Type B pancreatic cell (in vitro differentiated cells): Measurements from ENCODE around the gene NFE2L2. TPM values are rescaled to one million over a fixed set of nuclear protein-coding genes. Genes with fewer than 3 reads are reported as not detected.
"Not testable (repeated sequence)": the region's sequence is repeated elsewhere in the genome, so short reads cannot be mapped to it uniquely, and the experiment has no call there.

Source experiments
- DNase-seq: peaks from one replicate; pipeline ENCODE4 v3.0.0; 2021; ENCODE audit warnings: mixed read lengths; ENCODE audit not compliant: unreplicated experiment; ENCODE audit errors: extremely low spot score
- H3K27ac Mint-ChIP-seq: 2 replicates; pipeline ENCODE4 v1.8.0; 2021; ENCODE audit warnings: mild to moderate bottlenecking, mixed read lengths
- H3K27me3 Mint-ChIP-seq: 2 replicates; pipeline ENCODE4 v1.8.0; 2021; ENCODE audit warnings: mixed read lengths
- H3K36me3 Mint-ChIP-seq: 2 replicates; pipeline ENCODE4 v1.8.0; 2021; ENCODE audit warnings: mixed read lengths
- H3K4me1 Mint-ChIP-seq: one replicate; pipeline ENCODE4 v1.8.0; 2021; ENCODE audit warnings: mixed read lengths; ENCODE audit not compliant: unreplicated experiment
- H3K4me3 Mint-ChIP-seq: 2 replicates; pipeline ENCODE4 v1.8.0; 2021; ENCODE audit warnings: mild to moderate bottlenecking, mixed read lengths
- H3K9me3 Mint-ChIP-seq: 2 replicates; pipeline ENCODE4 v1.8.0; 2021; ENCODE audit warnings: mixed read lengths
- long read RNA-seq: library from polyadenylated mRNA; unstranded; transcript quantifications from one replicate; pipeline ENCODE4 v2.0.0, GENCODE V29; 2020
- total RNA-seq: library from RNA; stranded (reverse); gene quantifications from 2 replicates; pipeline ENCODE4 v1.2.1, GENCODE V29; 2021; ENCODE audit warnings: low replicate concordance
- TF ChIP-seq, protein P1 (sequence below): fragments of 200-600 bp; sonication (generic); conservative IDR thresholded peaks from 2 replicates; pipeline ENCODE4 v1.5.0; 2021; ENCODE audit warnings: antibody characterized with exemption, mild to moderate bottlenecking

NFE2L2 gene
- 74.7 and 95.0 TPM in 2 replicates for total RNA-seq
- long read RNA-seq, transcript NFE2L2-201 (5 exons, 2,853 nt) = minor isoform, 31 of 189 reads
- long read RNA-seq, transcript NFE2L2-202 (5 exons, 2,651 nt) = major isoform, 110 of 189 reads
- long read RNA-seq, partial matches to known transcripts = 35 of 189 reads
- long read RNA-seq, other reads (novel, unspliced or antisense) = 13 of 189 reads

DNA sequence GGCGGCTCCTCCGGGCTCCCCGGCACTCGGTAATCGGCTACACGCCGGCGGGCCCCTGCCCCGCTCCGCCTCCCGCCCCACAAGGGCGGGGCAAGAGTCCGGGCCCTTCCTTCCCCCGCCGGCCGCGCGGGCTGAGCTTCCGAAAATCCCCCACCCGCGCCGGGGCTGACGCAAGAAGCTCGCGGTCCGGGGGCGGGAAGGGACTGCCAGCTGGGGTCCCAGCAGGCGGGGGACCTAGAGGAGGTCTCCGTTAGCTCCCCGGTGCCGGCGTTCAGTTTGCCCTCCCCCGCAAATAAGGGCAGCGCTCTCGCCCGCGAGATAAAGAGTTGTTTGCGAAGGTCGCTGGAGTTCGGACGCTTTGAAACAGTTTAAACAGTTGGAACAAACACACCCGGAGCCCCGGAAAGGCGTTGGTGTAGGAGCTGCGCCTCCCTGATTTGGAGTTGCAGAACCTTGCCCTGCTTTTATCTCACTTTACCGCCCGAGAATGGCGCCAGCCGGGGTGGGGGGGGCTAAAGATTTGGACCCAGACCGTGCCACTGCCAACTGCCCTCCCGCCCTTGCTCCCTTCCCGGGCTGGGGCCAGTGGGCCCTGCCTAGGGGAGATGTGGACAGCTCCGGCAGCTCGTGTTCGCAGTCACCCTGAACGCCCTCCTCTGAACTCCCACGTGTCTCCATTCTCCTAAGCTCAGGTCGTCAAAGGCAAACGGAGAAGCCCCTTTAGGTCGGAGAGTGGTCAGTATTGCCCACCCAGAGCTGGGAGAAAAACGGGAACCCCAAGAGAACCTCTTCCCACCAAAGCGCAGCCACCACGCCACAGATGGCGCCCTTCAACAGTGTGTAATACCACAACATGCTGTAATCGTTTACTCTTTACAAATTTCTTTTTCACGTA, at the start of gene NFE2L2:
NFE2L2 (minus strand) TSS at position 35 of the 895 bp plus-strand sequence. CDS start 151 bp downstream, outside the sequence.
- Mint-ChIP-seq H3K27ac (peak within 1 kb of the TSS; percentile 99), H3K9me3 (no peaks in the 10 kb centered on the region), H3K4me1 (peaks cover 43% of the 10 kb centered on the region), H3K36me3 (peaks cover 15% of the 10 kb centered on the region), H3K4me3 (peak within 1 kb of the TSS; percentile 97), H3K27me3 (no peaks in the 10 kb centered on the region)
- TF ChIP-seq, protein P1, sequence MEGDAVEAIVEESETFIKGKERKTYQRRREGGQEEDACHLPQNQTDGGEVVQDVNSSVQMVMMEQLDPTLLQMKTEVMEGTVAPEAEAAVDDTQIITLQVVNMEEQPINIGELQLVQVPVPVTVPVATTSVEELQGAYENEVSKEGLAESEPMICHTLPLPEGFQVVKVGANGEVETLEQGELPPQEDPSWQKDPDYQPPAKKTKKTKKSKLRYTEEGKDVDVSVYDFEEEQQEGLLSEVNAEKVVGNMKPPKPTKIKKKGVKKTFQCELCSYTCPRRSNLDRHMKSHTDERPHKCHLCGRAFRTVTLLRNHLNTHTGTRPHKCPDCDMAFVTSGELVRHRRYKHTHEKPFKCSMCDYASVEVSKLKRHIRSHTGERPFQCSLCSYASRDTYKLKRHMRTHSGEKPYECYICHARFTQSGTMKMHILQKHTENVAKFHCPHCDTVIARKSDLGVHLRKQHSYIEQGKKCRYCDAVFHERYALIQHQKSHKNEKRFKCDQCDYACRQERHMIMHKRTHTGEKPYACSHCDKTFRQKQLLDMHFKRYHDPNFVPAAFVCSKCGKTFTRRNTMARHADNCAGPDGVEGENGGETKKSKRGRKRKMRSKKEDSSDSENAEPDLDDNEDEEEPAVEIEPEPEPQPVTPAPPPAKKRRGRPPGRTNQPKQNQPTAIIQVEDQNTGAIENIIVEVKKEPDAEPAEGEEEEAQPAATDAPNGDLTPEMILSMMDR = peak; percentile 38
- peak; percentile 90 for DNase-seq

- Mint-ChIP-seq H3K27ac (no peak overlapping the region), H3K9me3 (no peaks in the 10 kb centered on the region), H3K27me3 (no peaks in the 10 kb centered on the region), H3K4me3 (no peak overlapping the region), H3K36me3 (no peaks in the 10 kb centered on the region), H3K4me1 (peaks cover 4% of the 10 kb centered on the region)
- DNase-seq = no peak
- TF ChIP-seq, protein P1 = no peak
Measured at GRCh38 chr2:177314194-177314593, 49.7 kb upstream of the NFE2L2 start.

- Mint-ChIP-seq H3K27me3 (no peaks in the 10 kb centered on the region), H3K36me3 (no peaks in the 10 kb centered on the region), H3K4me1 (peaks cover 4% of the 10 kb centered on the region), H3K4me3 (no peak overlapping the region), H3K27ac (peak overlapping the region; percentile 21), H3K9me3 (no peaks in the 10 kb centered on the region)
- DNase-seq = no peak
- TF ChIP-seq, protein P1 = no peak
Measured at GRCh38 chr2:177313162-177313781, 48.7 kb upstream of the NFE2L2 start.

GRCh38 chr2:177312562-177312961, 48.0 kb upstream of the NFE2L2 start:
- Mint-ChIP-seq H3K27ac (no peak overlapping the region), H3K9me3 (no peaks in the 10 kb centered on the region), H3K36me3 (no peaks in the 10 kb centered on the region), H3K4me1 (peaks cover 9% of the 10 kb centered on the region), H3K4me3 (no peak overlapping the region), H3K27me3 (no peaks in the 10 kb centered on the region)
- TF ChIP-seq, protein P1 = no peak
- no peak for DNase-seq

DNA sequence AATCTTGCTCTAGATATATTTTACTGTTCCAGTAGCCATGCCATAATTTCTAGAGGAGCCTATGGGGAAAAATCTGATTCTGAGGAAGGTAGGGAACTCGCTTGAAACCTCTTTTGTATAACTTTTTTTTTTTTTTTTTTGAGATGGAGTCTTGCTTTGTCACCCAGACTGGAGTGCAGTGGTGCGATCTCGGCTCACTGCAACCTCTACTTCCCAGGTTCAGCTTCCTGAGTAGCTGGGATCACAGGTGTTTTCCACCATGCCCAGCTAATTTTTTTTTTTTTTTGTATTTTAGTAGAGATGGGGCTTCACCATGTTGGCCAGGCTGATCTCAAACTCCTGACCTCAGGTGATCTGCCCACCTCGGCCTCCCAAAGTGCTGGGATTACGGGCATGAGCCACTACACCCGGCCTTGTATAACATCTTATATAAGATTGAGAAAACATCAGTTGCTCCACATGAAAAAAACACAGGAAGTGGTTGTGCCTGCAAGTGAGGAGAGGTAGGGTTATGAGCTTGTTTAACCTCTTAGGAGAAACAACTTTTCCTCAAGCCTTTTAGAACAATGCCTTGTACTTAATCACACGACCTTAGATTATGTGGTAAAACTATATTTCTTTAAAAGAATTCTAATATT, 45.3 kb upstream of the NFE2L2 start:
- H3K4me1 Mint-ChIP-seq, DNase-seq, H3K27ac Mint-ChIP-seq, H3K9me3 Mint-ChIP-seq, H3K4me3 Mint-ChIP-seq, H3K27me3 Mint-ChIP-seq, H3K36me3 Mint-ChIP-seq: not testable (repeated sequence)
